HepG2 (cell line): ENCODE results near the gene SULT2B1. TPM values are rescaled to one million over a fixed set of nuclear protein-coding genes. Genes with fewer than 3 reads are reported as not detected.

ENCODE experiments used
- FOXK1 ChIP-seq: sonication (generic); formaldehyde crosslinking; IDR thresholded peaks from 2 replicates; pipeline ENCODE4 v1.4.0; 2020; ENCODE audit warnings: low read depth, missing genetic modification reagents, borderline replicate concordance
- FOXP4 ChIP-seq: sonication (generic); formaldehyde crosslinking; IDR thresholded peaks from 2 replicates; pipeline ENCODE4 v1.4.0; 2020; ENCODE audit warnings: missing genetic modification reagents
- GABPB1 ChIP-seq: IDR thresholded peaks from 2 replicates; pipeline ENCODE4 v1.6.1; 2016; ENCODE audit warnings: mild to moderate bottlenecking, missing genetic modification reagents, moderate library complexity, missing compliant biosample characterization
- HOXA5 ChIP-seq: sonication (generic); formaldehyde crosslinking; IDR thresholded peaks from 2 replicates; pipeline ENCODE4 v1.4.0; 2020; ENCODE audit warnings: missing genetic modification reagents
- HOXA9 ChIP-seq: sonication (generic); formaldehyde crosslinking; IDR thresholded peaks from 2 replicates; pipeline ENCODE4 v1.8.1; 2022; ENCODE audit warnings: missing genetic modification reagents, mild to moderate bottlenecking, moderate library complexity, borderline replicate concordance
- MAFG ChIP-seq: sonication (generic); formaldehyde crosslinking; IDR thresholded peaks from 2 replicates; pipeline ENCODE4 v1.5.1; 2020; ENCODE audit warnings: mild to moderate bottlenecking, missing genetic modification reagents
- MAZ ChIP-seq, 2 experiments: sonication (generic) in 1 of 2; formaldehyde crosslinking in 1 of 2; IDR thresholded peaks; 2 replicates each; pipeline versions ENCODE4 v1.5.0 to v1.6.1; 2012 to 2020; ENCODE audit warnings: low read depth in 2 of 2, mild to moderate bottlenecking in 2 of 2, borderline replicate concordance in 1 of 2, improper control_type of control experiment in 1 of 2, low read length in 1 of 2, missing genetic modification reagents in 1 of 2, moderate library complexity in 1 of 2
- POLR2AphosphoS5 ChIP-seq: IDR thresholded peaks from 2 replicates; pipeline ENCODE4 v1.6.1; 2012; ENCODE audit warnings: low read depth, low read length
- REST ChIP-seq, 2 experiments: IDR thresholded peaks; 2 replicates each; pipeline ENCODE4 v1.6.1; 2011 to 2012; ENCODE audit warnings: low read length in 2 of 2, borderline replicate concordance in 1 of 2, low read depth in 1 of 2, mild to moderate bottlenecking in 1 of 2, moderate library complexity in 1 of 2
- SYNCRIP ChIP-seq: fragments of 200-400 bp; formaldehyde crosslinking; IDR thresholded peaks from 2 replicates; pipeline ENCODE4 v1.6.1; 2018; ENCODE audit warnings: mild to moderate bottlenecking, low read depth, low read length; ENCODE audit not compliant: insufficient read depth
- THAP9 ChIP-seq: sonication (generic); formaldehyde crosslinking; IDR thresholded peaks from 2 replicates; pipeline ENCODE4; 2020; ENCODE audit warnings: missing genetic modification reagents, mild to moderate bottlenecking, borderline replicate concordance
- ZFP91 ChIP-seq: sonication (generic); formaldehyde crosslinking; IDR thresholded peaks from 2 replicates; pipeline ENCODE4 v1.9.0; 2022; ENCODE audit warnings: missing genetic modification reagents, mild to moderate bottlenecking, borderline replicate concordance
- ZNF432 ChIP-seq: sonication (generic); formaldehyde crosslinking; IDR thresholded peaks from 2 replicates; pipeline ENCODE4 v1.5.0; 2020; ENCODE audit warnings: missing genetic modification reagents, mild to moderate bottlenecking, borderline replicate concordance
- ZNF788 ChIP-seq: sonication (generic); formaldehyde crosslinking; IDR thresholded peaks from 2 replicates; pipeline ENCODE4 v1.5.0; 2020; ENCODE audit warnings: mild to moderate bottlenecking, missing genetic modification reagents, borderline replicate concordance
- polyA plus RNA-seq, 8 experiments: library from polyadenylated mRNA; depleted of rRNA in 3 of 8; stranded (reverse) in 7 of 8; unstranded in 1 of 8; fragments of >200 nt; fragmentation: Illumina TruSeq in 4 of 8; extraction: Trizol in 4 of 8; gene quantifications; 2 replicates each; pipeline versions ENCODE4 v1.2.1 to v1.2.3, GENCODE V29; 2011 to 2016; ENCODE audit warnings: low read depth in 4 of 8, missing spikeins in 1 of 8, mixed read lengths in 1 of 8; ENCODE audit not compliant: insufficient read depth in 1 of 8
- total RNA-seq, 5 experiments: library from RNA; depleted of rRNA; stranded (reverse); fragments of >200 nt; fragmentation: Illumina TruSeq; extraction: Trizol; gene quantifications; 2 replicates each; pipeline ENCODE4 v1.2.3, GENCODE V29; 2016; ENCODE audit warnings: low read depth in 1 of 5

The SULT2B1 gene
- total and polyA plus RNA-seq, 2 of the 13 experiments (the other 11 are each of a cell fraction or from before 2014, with no cell fraction given) = 0.13 TPM; not detected in 1

- TF ChIP-seq ZFP91 (CRISPR knock-in tag) = no peak
- TF ChIP-seq REST (IDR thresholded peaks at IDR 0.05; ENCODE audit: borderline replicate concordance in 1 of 2, low read depth in 1 of 2, low read length in 2 of 2) = peak in 1 of 2 experiments; percentile 50; a peak in 1 of 4 replicates
- no peak for TF ChIP-seq THAP9 (CRISPR knock-in tag)
- no peak for TF ChIP-seq HOXA9 (CRISPR knock-in tag)
- TF ChIP-seq FOXP4 (CRISPR knock-in tag) = no peak
- TF ChIP-seq HOXA5 (CRISPR knock-in tag) = 0 out of 2 replicates have a peak, but pooled peaks have one; percentile 11
- TF ChIP-seq MAFG (CRISPR knock-in tag) = no peak
- no peak for TF ChIP-seq SYNCRIP
- TF ChIP-seq FOXK1 = no peak
- no peak for TF ChIP-seq ZNF432
- 0 out of 2 replicates have a peak, but pooled peaks have one; percentile 20 for TF ChIP-seq GABPB1
- TF ChIP-seq ZNF788 (CRISPR knock-in tag) = no peak
- peak; percentile 91 for TF ChIP-seq POLR2AphosphoS5
- TF ChIP-seq MAZ (IDR thresholded peaks at IDR 0.05; ENCODE audit: borderline replicate concordance, low read depth, low read length) = no peak
- TF ChIP-seq MAZ (CRISPR knock-in tag; IDR thresholded peaks at IDR 0.05; ENCODE audit: low read depth) = peak; percentile 47; the same call in 1 of the 2 replicates
Observed at GRCh38 chr19:48635263-48635965, 83.4 kb downstream of the SULT2B1 start (continued).
